Chondrocyte (in vitro differentiated cells): ENCODE data around the gene TEF. TPM values are rescaled to one million over a fixed set of nuclear protein-coding genes. Genes with fewer than 3 reads are reported as not detected.

Experiments
- DNase-seq: peaks from one replicate; pipeline ENCODE4 v3.0.0; 2021; ENCODE audit warnings: mixed read lengths, low spot score
- H3K27ac Mint-ChIP-seq: one replicate; pipeline ENCODE4 v1.8.0; 2021; ENCODE audit warnings: mild to moderate bottlenecking, moderate library complexity, mixed read lengths; ENCODE audit not compliant: unreplicated experiment
- H3K27me3 Mint-ChIP-seq: 2 replicates; pipeline ENCODE4 v1.8.0; 2021; ENCODE audit warnings: low read depth, mixed read lengths
- H3K36me3 Mint-ChIP-seq: 2 replicates; pipeline ENCODE4 v1.8.0; 2021; ENCODE audit warnings: low read depth, mixed read lengths
- H3K4me1 Mint-ChIP-seq: 2 replicates; pipeline ENCODE4 v1.8.0; 2021; ENCODE audit warnings: low read depth, mild to moderate bottlenecking, mixed read lengths
- H3K4me3 Mint-ChIP-seq: one replicate; pipeline ENCODE4 v1.8.0; 2021; ENCODE audit warnings: mild to moderate bottlenecking, moderate library complexity, mixed read lengths; ENCODE audit not compliant: unreplicated experiment
- H3K9me3 Mint-ChIP-seq: 2 replicates; pipeline ENCODE4 v1.8.0; 2021; ENCODE audit warnings: low read depth, mixed read lengths
- CTCF ChIP-seq: fragments of 200-600 bp; sonication (generic); IDR thresholded peaks from 2 replicates; pipeline ENCODE4 v1.5.0; 2021; ENCODE audit warnings: antibody characterized with exemption, mild to moderate bottlenecking, moderate library complexity
- total RNA-seq: library from RNA; stranded (reverse); gene quantifications from 3 replicates; pipeline ENCODE4 v1.2.1, GENCODE V29; 2021

The TEF gene
- total RNA-seq, 1 donor from 2014 or later: 3.2 TPM

- Mint-ChIP-seq H3K27ac (no peak overlapping the region), H3K9me3 (no peaks in the 10 kb centered on the region), H3K36me3 (peaks cover 24% of the 10 kb centered on the region), H3K27me3 (no peaks in the 10 kb centered on the region), H3K4me1 (peaks cover 22% of the 10 kb centered on the region), H3K4me3 (no peak overlapping the region)
- DNase-seq: no peak
- TF ChIP-seq CTCF: no peak
Observed at GRCh38 chr22:41347066-41347859, 34.5 kb upstream of the TEF start.

DNA sequence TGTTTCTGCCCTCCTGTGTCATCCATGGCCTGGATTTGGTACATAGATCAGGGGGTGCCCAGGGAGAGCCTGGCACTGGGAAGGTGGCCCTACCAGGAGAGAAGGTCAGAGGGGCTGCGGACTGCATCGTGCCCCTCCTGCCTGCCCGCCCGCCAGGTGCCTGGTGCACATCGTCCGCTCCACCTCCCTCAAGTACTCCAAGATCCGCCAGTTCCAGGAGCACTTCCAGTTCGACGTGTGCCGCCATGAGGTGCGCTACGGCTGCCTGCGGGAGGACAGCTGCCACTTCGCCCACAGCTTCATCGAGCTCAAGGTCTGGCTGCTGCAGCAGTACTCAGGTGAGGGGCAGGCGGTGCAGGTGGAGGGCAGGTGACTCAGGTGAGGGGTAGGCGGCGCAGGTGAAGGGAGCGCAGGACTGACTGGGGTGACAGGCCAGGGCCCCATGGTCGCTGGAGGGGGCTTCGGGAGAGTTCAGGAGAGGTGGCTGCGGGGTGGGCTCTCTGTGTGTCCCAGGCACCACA is 32.7 kb upstream of the TEF start:
- Mint-ChIP-seq H3K4me3 (no peak overlapping the region), H3K27me3 (no peaks in the 10 kb centered on the region), H3K9me3 (no peaks in the 10 kb centered on the region), H3K4me1 (peaks cover 22% of the 10 kb centered on the region), H3K27ac (no peak overlapping the region), H3K36me3 (peaks cover 26% of the 10 kb centered on the region)
- no peak for DNase-seq
- TF ChIP-seq CTCF: no peak

DNA sequence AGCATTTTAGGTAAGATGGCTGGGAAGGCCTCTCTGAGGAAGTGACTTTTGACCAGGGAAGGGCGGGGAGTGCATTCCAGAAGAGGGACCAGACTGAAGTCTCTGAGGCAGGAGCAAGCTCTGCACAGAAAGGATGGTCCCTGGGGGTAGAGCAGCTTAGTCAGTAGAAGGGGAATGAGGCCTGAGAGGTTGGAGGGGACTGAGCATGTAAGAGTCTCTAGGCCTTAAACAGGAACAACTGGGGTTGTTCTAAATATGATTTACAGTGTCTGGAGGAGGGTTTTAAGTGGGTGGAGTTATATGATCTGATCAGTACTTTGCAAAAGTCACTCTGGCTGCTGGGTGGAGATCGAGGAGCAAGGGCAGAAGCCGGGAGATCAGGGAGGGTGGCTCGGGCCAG is 31.7 kb upstream of the TEF start:
- H3K4me3 Mint-ChIP-seq: no peak overlapping the region

GRCh38 chr22:41351011-41351410 is 30.7 kb upstream of the TEF start:
- Mint-ChIP-seq H3K36me3 (peaks cover 25% of the 10 kb centered on the region), H3K4me1 (peaks cover 22% of the 10 kb centered on the region), H3K27me3 (no peaks in the 10 kb centered on the region), H3K27ac (no peak overlapping the region), H3K4me3 (no peak overlapping the region), H3K9me3 (no peaks in the 10 kb centered on the region)
- no peak for DNase-seq
- TF ChIP-seq CTCF: no peak

More for the DNA sequence above, 31.7 kb upstream of the TEF start:
- Mint-ChIP-seq H3K36me3 (peaks cover 24% of the 10 kb centered on the region), H3K27ac (peak overlapping the region; percentile 74), H3K9me3 (no peaks in the 10 kb centered on the region), H3K27me3 (no peaks in the 10 kb centered on the region), H3K4me1 (peaks cover 22% of the 10 kb centered on the region)
- no peak for DNase-seq
- no peak for TF ChIP-seq CTCF

DNA sequence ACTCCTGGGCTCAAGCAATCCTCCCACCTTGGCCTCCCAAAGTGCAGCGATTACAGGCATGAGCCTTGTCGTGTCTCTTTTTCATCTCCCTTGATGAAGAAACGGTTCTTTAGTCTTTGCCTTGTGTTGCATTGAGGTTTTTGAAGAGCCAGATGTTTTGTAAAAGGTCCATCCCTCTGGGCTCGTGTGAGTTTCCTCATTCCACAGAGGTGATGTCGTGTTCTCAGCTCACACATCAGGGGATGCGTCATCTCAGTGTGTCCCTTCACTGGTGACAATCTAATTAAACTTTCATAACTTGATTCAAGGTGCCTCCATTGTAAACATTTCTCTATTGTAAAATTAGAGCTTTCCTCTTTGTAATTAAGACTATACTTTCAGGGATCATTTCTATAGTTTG is 29.7 kb upstream of the TEF start:
- TF ChIP-seq CTCF: no peak
- Mint-ChIP-seq H3K9me3 (no peaks in the 10 kb centered on the region), H3K27me3 (no peaks in the 10 kb centered on the region), H3K27ac (peak overlapping the region; percentile 32), H3K4me3 (no peak overlapping the region), H3K36me3 (peaks cover 26% of the 10 kb centered on the region), H3K4me1 (peaks cover 22% of the 10 kb centered on the region)
- DNase-seq: no peak
